Testis (tissue), 2 donors: ENCODE measurements around the gene SERBP1.

ENCODE experiments used
- CTCF ChIP-seq, 3 experiments: fragments of 450-650 bp in 2 of 3; fragments of 200-600 bp in 1 of 3; sonication (generic) in 1 of 3; IDR thresholded peaks; one replicate each; pipeline ENCODE4 v1.5.1; 2016 to 2019; ENCODE audit warnings: antibody characterized with exemption in 3 of 3, mild to moderate bottlenecking in 2 of 3, moderate library complexity in 1 of 3
- POLR2A ChIP-seq: fragments of 450-650 bp; IDR thresholded peaks from one replicate; pipeline ENCODE4 v1.6.1; 2017; ENCODE audit warnings: antibody characterized with exemption, mild to moderate bottlenecking, moderate library complexity

- no peak for TF ChIP-seq CTCF (IDR thresholded peaks at IDR 0.05)
- no peak for TF ChIP-seq POLR2A
Observed at GRCh38 chr1:67460676-67461500, 30.7 kb upstream of the SERBP1 start.
